ENCODE measurements around the gene TYK2. TPM values are rescaled to one million over a fixed set of nuclear protein-coding genes. Genes with fewer than 3 reads are reported as not detected.
A peak's percentile ranks its signal among the peaks of the same experiment; 100 is the strongest.

TYK2 gene
- 32.6 to 42.6 TPM (median 34.1 TPM) in 3 replicates for polyA plus RNA-seq
- polyA plus RNA-seq (2011; ENCODE audit: low read depth), result 29.6 TPM
- polyA plus RNA-seq (2011; cell fraction: cytosol; rRNA removed), result 15.7 and 26.3 TPM in 2 replicates
- 135 and 180 TPM in 2 replicates for polyA plus RNA-seq (2011; cell fraction: nucleus; rRNA removed)
- 42.6 and 54.1 TPM in 2 replicates for polyA plus RNA-seq (2012; ENCODE audit: low replicate concordance)
- polyA minus RNA-seq, result 31.3 to 133 TPM (median 42.7 TPM) in 3 replicates
- 36.4 TPM for polyA minus RNA-seq (2011; cell fraction: cytosol; rRNA and poly(A)+ RNA removed)
- 30.4 and 43.6 TPM in 2 replicates for polyA minus RNA-seq (2011; cell fraction: nucleus; rRNA and poly(A)+ RNA removed)

- FAIRE-seq, result peak; percentile 92
- H3K36me3 ChIP-seq (ENCODE audit: control insufficient read depth in 2 of 2, extremely low read depth in 1 of 2, insufficient read depth in 2 of 2, low read length in 2 of 2), result peaks cover 0 to 5% of the 10 kb centered on the region in 2 experiments
- H3K4me2 ChIP-seq (ENCODE audit: control insufficient read depth, extremely low read depth, insufficient read depth, low read depth, low read length), result peak within 1 kb of the TSS; percentile 92
- dilution Hi-C loops (cut with MboI; ENCODE audit: extremely low pct_ligation_motif_present, low sequenced_read_pairs), result no loop called here
- peak within 1 kb of the TSS; percentile 96 for H2AFZ ChIP-seq (ENCODE audit: control insufficient read depth, low read length)
- DNase-seq (ENCODE audit: low read depth, low spot score), result peak; percentile 96
- peak within 1 kb of the TSS; percentile 88 for H3K9ac ChIP-seq (ENCODE audit: control insufficient read depth, extremely low read depth, insufficient read depth, low read length)
- H3K27ac ChIP-seq (ENCODE audit: control insufficient read depth, insufficient read depth, low read length), result peak within 1 kb of the TSS; percentile 76
- TF ChIP-seq CTCF (optimal IDR thresholded peaks at IDR 0.05 in 1 of 3, IDR thresholded peaks at IDR 0.05 in 1 of 3, conservative IDR thresholded peaks at IDR 0.05 in 1 of 3; ENCODE audit: extremely low read depth in 1 of 3, insufficient read depth in 2 of 3, low read length in 3 of 3) (no peak), EZH2 (IDR thresholded peaks at IDR 0.05; ENCODE audit: low read length) (no peak)
- H3K4me3 ChIP-seq (ENCODE audit: control insufficient read depth in 2 of 3, extremely low read depth in 1 of 3, insufficient read depth in 2 of 3, low read depth in 1 of 3, low read length in 3 of 3), result peak within 1 kb of the TSS; percentile 96 to 100 (median 98)
- H3K27me3 ChIP-seq (ENCODE audit: control insufficient read depth, extremely low read depth, insufficient read depth, low read length), result no peaks in the 10 kb centered on the region
- H3K79me2 ChIP-seq (ENCODE audit: control insufficient read depth, insufficient read depth, low read length), result peaks cover 10% of the 10 kb centered on the region
- no peaks in the 10 kb centered on the region for H4K20me1 ChIP-seq (ENCODE audit: control insufficient read depth, extremely low read depth, insufficient read depth, low read length)
- H3K9me3 ChIP-seq (ENCODE audit: control insufficient read depth, low read depth, low read length), result no peaks in the 10 kb centered on the region
- H3K4me1 ChIP-seq (ENCODE audit: control insufficient read depth, extremely low read depth, insufficient read depth, low read length), result peaks cover 8% of the 10 kb centered on the region
- H3K9me1 ChIP-seq (ENCODE audit: control insufficient read depth, extremely low read depth, insufficient read depth, low read length), result no peaks in the 10 kb centered on the region
These were observed at the start of gene TYK2 for GRCh38 chr19:10380313-10381102. Gene TYK2 (minus strand): TSS chr19:10380572. CDS start chr19:10378406, 2,166 bp downstream.

- FAIRE-seq (no peak), DNase-seq (ENCODE audit: low read depth, low spot score) (no peak)
- Histone ChIP-seq H3K27ac (ENCODE audit: control insufficient read depth, insufficient read depth, low read length) (no peak overlapping the region), H3K36me3 (ENCODE audit: control insufficient read depth in 2 of 2, extremely low read depth in 1 of 2, insufficient read depth in 2 of 2, low read length in 2 of 2) (no peaks in the 10 kb centered on the region), H3K27me3 (ENCODE audit: control insufficient read depth, extremely low read depth, insufficient read depth, low read length) (peaks cover 50% of the 10 kb centered on the region), H3K4me1 (ENCODE audit: control insufficient read depth, extremely low read depth, insufficient read depth, low read length) (peaks cover 10% of the 10 kb centered on the region), H2AFZ (ENCODE audit: control insufficient read depth, low read length) (no peak overlapping the region), H3K9ac (ENCODE audit: control insufficient read depth, extremely low read depth, insufficient read depth, low read length) (no peak overlapping the region), H4K20me1 (ENCODE audit: control insufficient read depth, extremely low read depth, insufficient read depth, low read length) (no peaks in the 10 kb centered on the region), H3K9me3 (ENCODE audit: control insufficient read depth, low read depth, low read length) (no peaks in the 10 kb centered on the region), H3K4me2 (ENCODE audit: control insufficient read depth, extremely low read depth, insufficient read depth, low read depth, low read length) (no peak overlapping the region), H3K4me3 (ENCODE audit: control insufficient read depth in 2 of 3, extremely low read depth in 1 of 3, insufficient read depth in 2 of 3, low read depth in 1 of 3, low read length in 3 of 3) (no peak overlapping the region), H3K9me1 (ENCODE audit: control insufficient read depth, extremely low read depth, insufficient read depth, low read length) (no peaks in the 10 kb centered on the region), H3K79me2 (ENCODE audit: control insufficient read depth, insufficient read depth, low read length) (no peaks in the 10 kb centered on the region)
- dilution Hi-C loops (cut with MboI; ENCODE audit: extremely low pct_ligation_motif_present, low sequenced_read_pairs), result no loop called here
- TF ChIP-seq CTCF (optimal IDR thresholded peaks at IDR 0.05 in 1 of 3, IDR thresholded peaks at IDR 0.05 in 1 of 3, conservative IDR thresholded peaks at IDR 0.05 in 1 of 3; ENCODE audit: extremely low read depth in 1 of 3, insufficient read depth in 2 of 3, low read length in 3 of 3) (no peak), EZH2 (IDR thresholded peaks at IDR 0.05; ENCODE audit: low read length) (no peak)
These were observed 48.6 kb upstream of the TYK2 start for GRCh38 chr19:10428996-10429381.

Measured in keratinocyte (primary cell).